Measurements from ENCODE around the gene TRIM44.

TRIM44 gene

GRCh38 chr11:35624316-35624715 is 38.3 kb upstream of the TRIM44 start:
- Mint-ChIP-seq H3K4me1 (ENCODE audit: low read depth) (peaks cover 11% of the 10 kb centered on the region), H3K4me3 (no peak overlapping the region), H3K27me3 (peaks cover 84% of the 10 kb centered on the region), H3K9me3 (no peaks in the 10 kb centered on the region), H3K27ac (no peak overlapping the region), H3K36me3 (ENCODE audit: low read depth) (no peaks in the 10 kb centered on the region)
- no peak for DNase-seq

- H3K27ac Mint-ChIP-seq = no peak overlapping the region
- H3K36me3 Mint-ChIP-seq (ENCODE audit: low read depth) = no peaks in the 10 kb centered on the region
- peaks cover 6% of the 10 kb centered on the region for H3K4me1 Mint-ChIP-seq (ENCODE audit: low read depth)
- no peak for DNase-seq
- no peaks in the 10 kb centered on the region for H3K9me3 Mint-ChIP-seq
- no peak overlapping the region for H3K4me3 Mint-ChIP-seq
- H3K27me3 Mint-ChIP-seq = peaks cover 84% of the 10 kb centered on the region
Observed at GRCh38 chr11:35624781-35625180, 37.8 kb upstream of the TRIM44 start.

GRCh38 chr11:35626501-35626900 is 36.1 kb upstream of the TRIM44 start:
- Mint-ChIP-seq H3K27me3 (peaks cover 82% of the 10 kb centered on the region), H3K27ac (no peak overlapping the region), H3K9me3 (no peaks in the 10 kb centered on the region), H3K4me1 (ENCODE audit: low read depth) (no peaks in the 10 kb centered on the region), H3K4me3 (no peak overlapping the region), H3K36me3 (ENCODE audit: low read depth) (no peaks in the 10 kb centered on the region)
- DNase-seq = no peak

- H3K4me3 Mint-ChIP-seq = no peak overlapping the region
- no peak overlapping the region for H3K27ac Mint-ChIP-seq
- no peak for DNase-seq
- no peaks in the 10 kb centered on the region for H3K9me3 Mint-ChIP-seq
- H3K4me1 Mint-ChIP-seq (ENCODE audit: low read depth) = no peaks in the 10 kb centered on the region
- H3K36me3 Mint-ChIP-seq (ENCODE audit: low read depth) = no peaks in the 10 kb centered on the region
- peaks cover 72% of the 10 kb centered on the region for H3K27me3 Mint-ChIP-seq
Observed at GRCh38 chr11:35629511-35629910, 33.1 kb upstream of the TRIM44 start.

GRCh38 chr11:35629914-35630313 is 32.7 kb upstream of the TRIM44 start:
- no peak for DNase-seq
- H3K27me3 Mint-ChIP-seq = peaks cover 72% of the 10 kb centered on the region
- no peaks in the 10 kb centered on the region for H3K36me3 Mint-ChIP-seq (ENCODE audit: low read depth)
- no peaks in the 10 kb centered on the region for H3K4me1 Mint-ChIP-seq (ENCODE audit: low read depth)
- no peak overlapping the region for H3K4me3 Mint-ChIP-seq
- H3K27ac Mint-ChIP-seq = no peak overlapping the region
- H3K9me3 Mint-ChIP-seq = no peaks in the 10 kb centered on the region

- Mint-ChIP-seq H3K9me3 (no peaks in the 10 kb centered on the region), H3K4me3 (no peak overlapping the region)
Observed at GRCh38 chr11:35631891-35632290, 30.7 kb upstream of the TRIM44 start.

GRCh38 chr11:35632301-35632700 is 30.3 kb upstream of the TRIM44 start:
- no peak for DNase-seq
- no peaks in the 10 kb centered on the region for H3K9me3 Mint-ChIP-seq
- no peak overlapping the region for H3K27ac Mint-ChIP-seq
- no peaks in the 10 kb centered on the region for H3K36me3 Mint-ChIP-seq (ENCODE audit: low read depth)
- no peaks in the 10 kb centered on the region for H3K4me1 Mint-ChIP-seq (ENCODE audit: low read depth)
- H3K4me3 Mint-ChIP-seq = no peak overlapping the region
- H3K27me3 Mint-ChIP-seq = peaks cover 67% of the 10 kb centered on the region

More at GRCh38 chr11:35631891-35632290, 30.7 kb upstream of the TRIM44 start:
- Mint-ChIP-seq H3K27me3 (peaks cover 71% of the 10 kb centered on the region), H3K36me3 (ENCODE audit: low read depth) (no peaks in the 10 kb centered on the region), H3K4me1 (ENCODE audit: low read depth) (no peaks in the 10 kb centered on the region), H3K27ac (no peak overlapping the region)
- DNase-seq = no peak

GRCh38 chr11:35633827-35634423 is 28.6 kb upstream of the TRIM44 start:
- Mint-ChIP-seq H3K27me3 (peaks cover 60% of the 10 kb centered on the region), H3K9me3 (no peaks in the 10 kb centered on the region), H3K4me1 (ENCODE audit: low read depth) (no peaks in the 10 kb centered on the region), H3K36me3 (ENCODE audit: low read depth) (no peaks in the 10 kb centered on the region), H3K27ac (no peak overlapping the region), H3K4me3 (no peak overlapping the region)
- DNase-seq = no peak

GRCh38 chr11:35635933-35636332 is 26.6 kb upstream of the TRIM44 start:
- no peak overlapping the region for H3K27ac Mint-ChIP-seq
- H3K27me3 Mint-ChIP-seq = peaks cover 48% of the 10 kb centered on the region
- no peak overlapping the region for H3K4me3 Mint-ChIP-seq
- H3K36me3 Mint-ChIP-seq (ENCODE audit: low read depth) = no peaks in the 10 kb centered on the region
- H3K4me1 Mint-ChIP-seq (ENCODE audit: low read depth) = no peaks in the 10 kb centered on the region
- no peaks in the 10 kb centered on the region for H3K9me3 Mint-ChIP-seq
- DNase-seq = no peak

- no peaks in the 10 kb centered on the region for H3K4me1 Mint-ChIP-seq (ENCODE audit: low read depth)
- no peak for DNase-seq
- H3K27me3 Mint-ChIP-seq = peaks cover 33% of the 10 kb centered on the region
- no peaks in the 10 kb centered on the region for H3K36me3 Mint-ChIP-seq (ENCODE audit: low read depth)
- H3K9me3 Mint-ChIP-seq = no peaks in the 10 kb centered on the region
- no peak overlapping the region for H3K4me3 Mint-ChIP-seq
- no peak overlapping the region for H3K27ac Mint-ChIP-seq
Observed at GRCh38 chr11:35639591-35640179, 22.9 kb upstream of the TRIM44 start.

- H3K36me3 Mint-ChIP-seq (ENCODE audit: low read depth) = no peaks in the 10 kb centered on the region
- H3K4me3 Mint-ChIP-seq = no peak overlapping the region
- H3K9me3 Mint-ChIP-seq = no peaks in the 10 kb centered on the region
- no peak for DNase-seq
- H3K27ac Mint-ChIP-seq = no peak overlapping the region
- H3K27me3 Mint-ChIP-seq = peaks cover 30% of the 10 kb centered on the region
- H3K4me1 Mint-ChIP-seq (ENCODE audit: low read depth) = no peaks in the 10 kb centered on the region
Observed at GRCh38 chr11:35641171-35641897, 21.2 kb upstream of the TRIM44 start.

- H3K9me3 Mint-ChIP-seq = no peaks in the 10 kb centered on the region
- H3K4me1 Mint-ChIP-seq (ENCODE audit: low read depth) = no peaks in the 10 kb centered on the region
- H3K4me3 Mint-ChIP-seq = no peak overlapping the region
- no peaks in the 10 kb centered on the region for H3K36me3 Mint-ChIP-seq (ENCODE audit: low read depth)
- peaks cover 33% of the 10 kb centered on the region for H3K27me3 Mint-ChIP-seq
- DNase-seq = no peak
- H3K27ac Mint-ChIP-seq = no peak overlapping the region
Observed at GRCh38 chr11:35641964-35642363, 20.6 kb upstream of the TRIM44 start.

GRCh38 chr11:35647421-35648093 is 15.0 kb upstream of the TRIM44 start:
- Mint-ChIP-seq H3K36me3 (ENCODE audit: low read depth) (no peaks in the 10 kb centered on the region), H3K4me1 (ENCODE audit: low read depth) (peaks cover 11% of the 10 kb centered on the region), H3K27me3 (peaks cover 52% of the 10 kb centered on the region)

GRCh38 chr11:35650006-35650405 is 12.6 kb upstream of the TRIM44 start:
- DNase-seq = no peak
- no peak overlapping the region for H3K4me3 Mint-ChIP-seq
- no peak overlapping the region for H3K27ac Mint-ChIP-seq
- H3K27me3 Mint-ChIP-seq = peaks cover 62% of the 10 kb centered on the region
- no peaks in the 10 kb centered on the region for H3K9me3 Mint-ChIP-seq
- peaks cover 11% of the 10 kb centered on the region for H3K4me1 Mint-ChIP-seq (ENCODE audit: low read depth)
- no peaks in the 10 kb centered on the region for H3K36me3 Mint-ChIP-seq (ENCODE audit: low read depth)

More at GRCh38 chr11:35647421-35648093, 15.0 kb upstream of the TRIM44 start:
- DNase-seq = no peak
- no peak overlapping the region for H3K4me3 Mint-ChIP-seq
- H3K27ac Mint-ChIP-seq = no peak overlapping the region
- no peaks in the 10 kb centered on the region for H3K9me3 Mint-ChIP-seq

- no peaks in the 10 kb centered on the region for H3K36me3 Mint-ChIP-seq (ENCODE audit: low read depth)
- H3K9me3 Mint-ChIP-seq = no peaks in the 10 kb centered on the region
- no peak for DNase-seq
- H3K4me3 Mint-ChIP-seq = no peak overlapping the region
- peaks cover 67% of the 10 kb centered on the region for H3K27me3 Mint-ChIP-seq
- peaks cover 11% of the 10 kb centered on the region for H3K4me1 Mint-ChIP-seq (ENCODE audit: low read depth)
- no peak overlapping the region for H3K27ac Mint-ChIP-seq
Observed at GRCh38 chr11:35650467-35650866, 12.1 kb upstream of the TRIM44 start.

Measured in activated T-cell treated with anti-CD3 and anti-CD28 coated beads, Interleukin-2, amount 50 U/mL, for 24 hours (primary cell).